Epithelial cell of proximal tubule (primary cell): ENCODE measurements around the gene GRIK3. TPM values are rescaled to one million over a fixed set of nuclear protein-coding genes. Genes with fewer than 3 reads are reported as not detected.

Experiments
- DNase-seq: peaks from one replicate; pipeline ENCODE4 v3.0.0-alpha.2; 2011; ENCODE audit warnings: low read depth
- H3K4me3 ChIP-seq: 2 replicates; pipeline ENCODE4 v1.5.1; 2011; ENCODE audit warnings: low read depth, mild to moderate bottlenecking, low read length
- total RNA-seq: library from RNA; depleted of rRNA; stranded (reverse); fragments of >200 nt; gene quantifications from 2 replicates; pipeline ENCODE4 v1.2.3, GENCODE V29; 2015
- TF ChIP-seq, protein P1 (sequence below): conservative IDR thresholded peaks from 2 replicates; pipeline ENCODE4 v1.5.1; 2012; ENCODE audit warnings: low read depth, mild to moderate bottlenecking, low read length

The GRIK3 gene
- total RNA-seq, 1 donor from 2014 or later: not detected

DNA sequence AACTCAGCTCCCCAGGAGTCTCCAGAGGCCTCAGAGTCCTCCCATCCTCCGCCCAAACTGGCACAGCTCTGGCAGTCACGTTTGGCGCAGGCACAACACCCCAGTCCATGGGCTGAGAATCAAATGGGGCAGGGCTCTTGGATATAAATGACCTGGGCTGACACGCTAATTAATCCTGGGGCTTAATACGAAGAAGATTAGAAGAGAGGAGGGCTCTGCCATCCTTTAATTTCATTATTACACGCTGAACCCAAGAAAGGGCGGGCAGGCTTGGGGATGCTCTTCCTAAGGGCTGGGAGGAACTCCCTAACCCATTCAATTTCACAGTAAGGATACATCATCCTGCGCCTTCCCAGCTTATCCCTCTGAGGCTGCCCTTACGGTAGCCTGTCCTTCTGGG lies 2.4 kb downstream of the GRIK3 start:
- H3K4me3 ChIP-seq: no peak overlapping the region
- TF ChIP-seq, protein P1, sequence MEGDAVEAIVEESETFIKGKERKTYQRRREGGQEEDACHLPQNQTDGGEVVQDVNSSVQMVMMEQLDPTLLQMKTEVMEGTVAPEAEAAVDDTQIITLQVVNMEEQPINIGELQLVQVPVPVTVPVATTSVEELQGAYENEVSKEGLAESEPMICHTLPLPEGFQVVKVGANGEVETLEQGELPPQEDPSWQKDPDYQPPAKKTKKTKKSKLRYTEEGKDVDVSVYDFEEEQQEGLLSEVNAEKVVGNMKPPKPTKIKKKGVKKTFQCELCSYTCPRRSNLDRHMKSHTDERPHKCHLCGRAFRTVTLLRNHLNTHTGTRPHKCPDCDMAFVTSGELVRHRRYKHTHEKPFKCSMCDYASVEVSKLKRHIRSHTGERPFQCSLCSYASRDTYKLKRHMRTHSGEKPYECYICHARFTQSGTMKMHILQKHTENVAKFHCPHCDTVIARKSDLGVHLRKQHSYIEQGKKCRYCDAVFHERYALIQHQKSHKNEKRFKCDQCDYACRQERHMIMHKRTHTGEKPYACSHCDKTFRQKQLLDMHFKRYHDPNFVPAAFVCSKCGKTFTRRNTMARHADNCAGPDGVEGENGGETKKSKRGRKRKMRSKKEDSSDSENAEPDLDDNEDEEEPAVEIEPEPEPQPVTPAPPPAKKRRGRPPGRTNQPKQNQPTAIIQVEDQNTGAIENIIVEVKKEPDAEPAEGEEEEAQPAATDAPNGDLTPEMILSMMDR: no peak
- DNase-seq: no peak

DNA sequence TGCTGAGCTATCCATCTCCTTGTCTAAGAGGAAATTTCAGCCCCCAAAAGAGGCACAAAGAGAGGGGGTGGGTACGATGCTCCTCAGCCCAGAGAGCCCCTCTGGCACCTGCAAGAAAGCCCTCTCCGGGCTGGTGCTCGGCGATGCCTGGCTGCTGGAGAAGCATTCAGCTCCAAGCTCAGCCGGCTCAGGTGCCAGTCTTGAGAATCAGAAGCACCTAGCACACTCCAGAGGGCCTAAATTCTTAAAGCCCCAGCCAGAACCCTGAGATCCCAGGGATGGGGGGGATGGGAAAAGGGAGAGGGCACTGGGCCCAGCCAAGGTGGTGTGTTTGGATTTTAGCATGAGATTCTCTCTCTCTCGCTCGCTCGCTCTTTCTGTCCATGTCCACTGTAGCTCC lies 2.9 kb downstream of the GRIK3 start:
- TF ChIP-seq, protein P1: no peak
- no peak for DNase-seq
- H3K4me3 ChIP-seq: no peak overlapping the region

DNA sequence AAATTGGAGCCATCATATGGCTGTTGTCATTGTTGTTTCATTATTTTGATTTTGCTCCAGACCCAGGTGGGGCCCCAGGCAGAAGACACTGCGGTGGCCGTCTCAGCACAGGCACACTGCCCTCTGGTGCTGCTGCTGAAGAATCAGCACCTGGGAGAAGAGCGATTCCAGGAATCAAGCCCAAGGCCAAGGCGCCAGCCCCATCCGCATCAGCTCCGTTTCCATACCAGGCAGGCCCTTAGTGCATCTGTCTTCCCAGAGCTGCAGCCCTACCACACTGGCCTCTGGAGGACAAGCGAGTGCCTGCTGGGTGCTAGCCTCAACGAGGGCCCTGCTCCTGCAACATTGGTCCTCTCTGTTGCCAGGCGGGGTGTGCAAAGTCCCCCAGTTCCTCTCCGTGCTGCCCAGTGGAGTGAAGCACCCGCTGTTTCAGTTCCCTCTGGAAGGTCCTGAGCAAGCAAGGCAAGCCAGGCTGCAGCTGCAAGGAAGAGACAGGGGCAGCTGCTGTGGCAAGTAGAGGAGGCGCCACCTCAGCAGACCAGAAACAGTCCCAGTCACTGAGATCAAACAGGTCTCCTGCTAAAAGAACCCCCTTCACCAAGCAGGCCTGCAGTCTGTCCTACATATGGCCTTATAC lies 5.2 kb downstream of the GRIK3 start:
- no peak for DNase-seq
- no peak overlapping the region for H3K4me3 ChIP-seq
- TF ChIP-seq, protein P1: no peak

DNA sequence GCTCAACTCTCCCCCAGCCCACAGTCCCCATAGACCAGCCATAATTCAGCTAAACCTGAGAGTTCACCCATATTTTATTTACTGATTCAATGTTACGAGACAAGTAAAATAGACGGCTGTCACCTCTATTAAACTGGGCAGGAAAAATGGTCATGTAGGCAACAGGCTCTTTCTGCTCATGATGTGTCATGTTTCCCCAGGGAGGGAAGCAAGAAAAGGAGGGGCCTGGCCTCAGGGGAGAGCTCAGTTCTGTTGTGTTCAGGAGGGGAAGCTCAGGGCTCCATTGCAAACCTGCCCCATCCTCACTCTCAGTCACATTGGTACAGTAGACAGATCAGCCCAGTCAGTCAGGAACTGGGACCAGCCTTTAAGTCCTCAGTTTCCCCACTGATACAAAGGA lies 12.8 kb downstream of the GRIK3 start:
- DNase-seq: no peak
- TF ChIP-seq, protein P1: no peak
- no peak overlapping the region for H3K4me3 ChIP-seq

DNA sequence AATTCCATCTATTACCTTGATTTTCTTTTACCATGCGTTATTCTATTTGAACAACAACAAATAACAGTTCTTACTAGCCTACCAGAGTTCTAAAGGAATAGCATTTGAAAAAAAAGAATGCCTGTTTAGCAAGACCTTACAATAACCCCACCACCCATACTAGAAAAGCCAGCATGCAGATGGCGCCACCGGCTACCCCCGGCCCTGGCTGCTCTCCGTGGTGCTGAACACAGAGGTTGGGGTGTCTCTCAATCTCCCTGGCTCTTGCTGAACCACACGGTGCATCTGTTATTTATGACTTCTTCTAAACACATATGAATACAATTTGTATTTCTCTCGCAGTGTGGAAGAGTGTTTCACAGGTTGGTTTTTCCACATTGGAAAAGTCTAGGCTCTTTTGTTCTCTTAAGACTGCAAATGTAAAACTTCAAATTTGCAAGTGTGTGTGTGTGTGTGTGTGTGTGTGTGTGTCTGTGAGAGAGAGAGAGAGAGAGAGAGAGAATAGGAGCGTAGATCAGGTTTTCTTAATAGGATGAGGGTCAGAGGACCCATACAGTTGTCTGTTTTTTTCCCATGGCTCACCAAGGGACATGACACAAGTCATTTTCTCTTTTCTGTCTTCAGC lies 13.6 kb downstream of the GRIK3 start:
- DNase-seq: no peak
- TF ChIP-seq, protein P1: peak; percentile 15
- no peak overlapping the region for H3K4me3 ChIP-seq

DNA sequence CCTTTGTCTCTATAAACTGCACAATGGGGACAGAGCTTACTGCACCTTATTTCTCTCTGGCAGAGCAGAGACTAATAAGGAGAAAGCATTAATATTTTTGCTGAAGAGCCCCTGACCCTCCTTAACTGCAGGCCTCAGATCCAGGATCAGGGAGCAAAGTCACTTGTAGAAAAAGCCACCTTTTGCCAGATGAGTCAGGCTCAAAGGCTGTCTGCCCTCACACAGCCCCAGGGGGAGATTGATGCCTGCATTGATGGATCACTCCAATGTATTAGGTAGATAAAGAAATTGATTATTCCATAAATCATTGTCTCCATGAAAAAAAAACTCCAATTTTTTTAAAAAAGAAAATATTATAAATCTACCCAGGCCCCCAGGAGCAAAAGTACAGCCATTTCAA lies 15.8 kb downstream of the GRIK3 start:
- no peak for DNase-seq
- TF ChIP-seq, protein P1: no peak
- no peak overlapping the region for H3K4me3 ChIP-seq

DNA sequence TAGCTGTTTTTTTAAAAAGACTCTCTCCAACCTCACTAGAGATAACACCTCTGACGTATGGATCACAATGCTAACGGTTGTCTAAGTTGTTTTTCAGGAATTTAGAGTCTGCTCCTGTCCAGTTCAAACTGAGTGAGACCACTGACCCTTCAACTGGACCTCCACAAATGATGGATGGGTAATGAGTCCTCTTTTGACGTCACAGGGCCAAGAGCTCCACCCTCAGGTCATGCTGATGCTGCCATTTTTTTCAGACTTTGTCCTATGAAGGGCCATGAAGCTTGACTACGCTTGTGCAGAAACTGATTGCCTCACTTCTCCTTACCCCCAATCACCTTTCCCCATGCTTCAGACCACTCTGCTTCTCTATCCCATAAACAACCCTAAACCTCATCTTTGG lies 16.6 kb downstream of the GRIK3 start:
- TF ChIP-seq, protein P1: no peak
- no peak for DNase-seq
- H3K4me3 ChIP-seq: no peak overlapping the region
